HG03571 (cell line): Measurements from ENCODE around the gene DOCK6.

ENCODE experiments used
- ATAC-seq: cut with Tn5 transposase; IDR thresholded peaks from one replicate; pipeline ENCODE4 v1.9.1; 2021; ENCODE audit not compliant: unreplicated experiment

Gene DOCK6

GRCh38 chr19:11274533-11275086 lies 12.3 kb upstream of the DOCK6 start:
- no peak for ATAC-seq

GRCh38 chr19:11273989-11274388 lies 11.7 kb upstream of the DOCK6 start:
- ATAC-seq, result no peak

DNA sequence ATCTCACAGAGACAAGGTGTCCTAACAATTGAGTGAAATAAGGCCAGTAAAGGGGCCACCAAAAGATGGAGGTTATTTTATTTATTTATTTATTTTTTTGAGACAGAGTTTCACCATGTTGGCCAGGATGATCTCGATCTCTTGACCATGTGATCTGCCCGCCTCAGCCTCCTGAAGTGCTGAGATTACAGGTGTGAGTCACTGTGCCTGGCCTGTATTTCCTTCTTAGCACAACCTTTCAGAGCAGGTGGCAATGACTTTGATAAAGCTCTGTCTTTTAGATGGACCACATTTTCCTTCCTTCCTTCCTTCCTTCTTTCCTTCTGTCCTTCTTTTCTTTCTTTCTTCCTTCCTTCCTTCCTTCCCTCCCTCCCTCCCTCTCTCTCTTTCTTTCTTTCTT lies 11.0 kb upstream of the DOCK6 start:
- no peak for ATAC-seq

GRCh38 chr19:11269408-11269807 lies 7.1 kb upstream of the DOCK6 start:
- ATAC-seq, result no peak

DNA sequence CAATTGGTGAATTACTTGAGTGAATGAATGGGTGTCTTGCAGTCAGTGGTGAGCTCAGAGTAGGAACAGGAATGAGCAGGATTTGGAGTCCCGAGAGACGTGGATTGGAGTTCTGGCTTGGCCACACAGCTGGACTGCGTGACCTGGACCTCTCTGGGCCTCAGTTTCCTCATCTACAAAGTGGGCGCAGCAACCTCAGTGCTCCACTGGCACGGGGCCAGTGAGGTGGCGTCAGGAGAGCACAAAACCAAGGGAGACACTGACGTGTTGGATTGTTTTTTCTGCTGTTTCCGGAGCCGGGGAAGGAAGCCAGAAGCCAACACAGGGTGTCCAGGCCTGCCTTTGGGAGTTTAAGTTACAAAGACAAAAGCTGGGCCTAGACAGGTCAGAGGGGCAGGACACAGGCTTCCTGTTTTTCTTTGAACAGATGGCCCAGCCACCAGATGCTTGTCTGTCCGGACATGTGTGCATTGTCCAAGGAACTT lies 6.5 kb upstream of the DOCK6 start:
- no peak for ATAC-seq

- ATAC-seq, result no peak
Measured at GRCh38 chr19:11267316-11268085, 5.2 kb upstream of the DOCK6 start.

DNA sequence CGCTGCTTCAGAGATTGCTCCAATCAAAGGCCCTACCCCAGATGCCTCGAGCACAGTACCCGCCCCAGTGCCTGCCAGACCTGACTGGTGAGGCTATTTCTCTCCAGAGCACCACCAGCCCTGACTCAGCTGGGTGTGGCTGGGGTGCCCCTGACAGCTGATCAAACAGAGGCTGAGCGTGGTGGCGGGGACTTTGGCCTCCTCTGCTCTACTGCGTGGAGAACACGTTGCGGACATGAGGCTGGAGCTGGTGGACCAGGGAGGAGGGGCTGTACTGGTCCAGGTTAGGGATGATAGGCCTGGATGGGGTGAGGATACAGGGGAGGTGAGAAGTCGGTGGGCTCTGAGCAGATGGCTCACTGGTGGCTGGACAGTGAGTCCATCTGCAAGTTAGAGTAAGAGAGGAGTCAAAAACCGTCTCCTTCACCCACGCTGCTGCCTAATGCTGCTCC lies 3.5 kb upstream of the DOCK6 start:
- ATAC-seq, result no peak

DNA sequence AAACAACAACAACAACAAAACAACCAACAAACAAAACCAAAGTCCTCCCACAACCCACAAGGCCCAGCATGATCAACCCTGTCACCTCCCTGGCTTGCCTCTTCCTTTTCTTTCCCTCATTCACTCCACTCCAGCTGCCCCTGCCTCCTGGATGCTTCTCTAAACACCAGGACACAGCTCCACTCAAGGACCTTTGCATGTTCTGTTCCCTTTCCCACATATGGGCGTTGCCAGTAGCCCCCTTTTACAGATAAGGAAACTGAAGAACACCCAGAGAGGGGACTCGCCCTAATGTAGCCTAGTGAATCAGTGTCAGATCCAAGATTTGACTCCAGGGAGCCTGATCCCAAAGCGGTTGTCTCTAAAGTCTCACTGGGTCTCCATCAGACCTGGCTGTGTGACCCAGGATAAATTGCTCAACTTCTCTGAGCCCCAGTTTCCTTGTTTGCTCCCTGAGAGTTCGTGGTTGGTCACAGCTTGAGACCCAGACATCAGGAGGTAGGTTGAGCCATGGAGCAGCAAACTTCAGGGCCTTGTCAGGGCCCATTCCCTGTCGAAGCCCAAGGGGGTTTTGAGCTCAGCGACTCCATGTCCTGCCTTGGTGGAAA lies 3.0 kb upstream of the DOCK6 start:
- no peak for ATAC-seq

GRCh38 chr19:11264452-11265176 lies 2.3 kb upstream of the DOCK6 start:
- ATAC-seq, result no peak

- no peak for ATAC-seq
Measured at GRCh38 chr19:11263726-11264125, 1.4 kb upstream of the DOCK6 start.

GRCh38 chr19:11261431-11261970 lies 823 bp downstream of the DOCK6 start:
- ATAC-seq, result no peak

DNA sequence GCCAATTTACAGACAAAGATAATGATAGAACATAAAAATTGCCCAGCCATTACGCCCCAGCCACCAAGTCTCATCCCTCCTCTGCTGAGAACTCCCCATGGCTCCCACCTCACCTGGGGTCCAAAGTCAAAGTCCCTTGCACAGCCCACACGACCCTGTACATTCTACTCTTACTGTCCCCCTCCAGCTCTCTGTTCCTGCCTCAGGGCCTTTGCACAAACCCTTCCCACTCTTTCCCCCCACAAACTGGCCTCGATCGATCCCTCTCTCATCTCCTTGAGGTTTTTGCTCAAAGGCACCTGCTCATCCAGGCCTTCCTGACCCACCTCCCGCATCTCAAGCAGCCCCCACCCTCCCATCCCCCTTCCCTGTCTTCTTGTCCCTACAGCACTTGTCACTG lies 1.3 kb downstream of the DOCK6 start:
- no peak for ATAC-seq

GRCh38 chr19:11257846-11258380 lies 4.4 kb downstream of the DOCK6 start:
- no peak for ATAC-seq

- no peak for ATAC-seq
Measured at GRCh38 chr19:11256189-11256588, 6.1 kb downstream of the DOCK6 start.

GRCh38 chr19:11254666-11255065 lies 7.7 kb downstream of the DOCK6 start:
- no peak for ATAC-seq

GRCh38 chr19:11252665-11253355 lies 9.5 kb downstream of the DOCK6 start:
- ATAC-seq, result no peak

GRCh38 chr19:11251650-11252314 lies 10.5 kb downstream of the DOCK6 start:
- ATAC-seq, result no peak

DNA sequence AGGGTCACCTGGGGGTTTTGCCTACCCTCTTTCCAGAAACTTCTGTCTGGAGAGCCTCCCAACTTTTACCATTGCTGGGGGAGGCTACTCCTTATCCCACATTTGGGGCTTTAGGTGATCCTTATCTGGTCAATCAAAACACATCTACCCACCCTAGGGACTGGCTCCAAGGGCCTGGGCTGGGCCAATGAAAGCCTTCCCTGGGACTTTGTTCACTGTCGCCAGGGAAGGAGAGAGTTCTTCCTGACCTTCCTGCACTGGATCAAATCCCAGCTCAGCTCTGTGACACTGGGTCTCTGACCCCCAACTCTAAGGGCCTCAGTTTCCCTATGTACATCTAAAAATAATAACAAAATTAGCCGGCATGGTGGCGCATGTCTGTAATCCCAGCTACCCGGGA lies 11.1 kb downstream of the DOCK6 start:
- ATAC-seq, result no peak

DNA sequence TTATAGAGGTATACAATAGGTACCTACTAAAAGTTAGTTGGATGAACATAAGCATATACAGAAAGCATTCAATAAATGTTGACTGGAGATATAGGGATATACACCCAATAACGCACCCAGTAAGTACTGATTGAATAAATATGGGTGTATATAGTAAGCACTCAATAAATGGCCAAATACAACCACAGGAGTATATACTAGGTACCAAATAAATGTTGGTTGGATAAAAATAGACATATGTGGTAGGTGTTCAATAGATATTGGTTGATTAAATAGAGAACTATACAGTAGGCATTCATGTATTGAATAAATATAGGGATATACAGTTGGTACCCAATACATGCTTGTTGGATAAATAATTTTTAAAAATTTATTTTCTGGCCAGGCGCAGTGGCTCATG lies 13.5 kb downstream of the DOCK6 start:
- no peak for ATAC-seq

GRCh38 chr19:11247934-11248333 lies 14.4 kb downstream of the DOCK6 start:
- no peak for ATAC-seq
